Fibroblast of skin of scalp (primary cell): ENCODE measurements around the gene ZNF581.

Experiments used
- DNase-seq: peaks from one replicate; pipeline ENCODE4 v3.0.0-alpha.2; 2013

ZNF581 gene

GRCh38 chr19:55667511-55667910 lies 24.1 kb downstream of the ZNF581 start:
- DNase-seq: no peak

GRCh38 chr19:55667958-55668357 lies 24.5 kb downstream of the ZNF581 start:
- DNase-seq: no peak

GRCh38 chr19:55668603-55669348 lies 25.3 kb downstream of the ZNF581 start:
- DNase-seq: no peak

GRCh38 chr19:55669418-55670279 lies 26.2 kb downstream of the ZNF581 start:
- DNase-seq: no peak

- DNase-seq: no peak
Measured at GRCh38 chr19:55670280-55671053, 27.0 kb downstream of the ZNF581 start.

GRCh38 chr19:55671054-55671378 lies 27.6 kb downstream of the ZNF581 start:
- DNase-seq: no peak

GRCh38 chr19:55672418-55672817 lies 29.0 kb downstream of the ZNF581 start:
- DNase-seq: peak; percentile 46

- DNase-seq: no peak
Measured at GRCh38 chr19:55673465-55673864, 30.0 kb downstream of the ZNF581 start.

GRCh38 chr19:55673889-55674288 lies 30.4 kb downstream of the ZNF581 start:
- DNase-seq: no peak

GRCh38 chr19:55674459-55674840 lies 31.0 kb downstream of the ZNF581 start:
- DNase-seq: no peak

GRCh38 chr19:55674841-55675660 lies 31.6 kb downstream of the ZNF581 start, which contains the start of gene EPN1:
EPN1 (plus strand) TSS chr19:55675226; CDS start chr19:55678628, 3,402 bp downstream.
- peak; percentile 97 for DNase-seq

- DNase-seq: no peak
Measured at GRCh38 chr19:55675661-55676354, 32.4 kb downstream of the ZNF581 start.

- no peak for DNase-seq
Measured at GRCh38 chr19:55676383-55676782, 32.9 kb downstream of the ZNF581 start.

- no peak for DNase-seq
Measured at GRCh38 chr19:55676889-55677505, 33.5 kb downstream of the ZNF581 start.

- no peak for DNase-seq
Measured at GRCh38 chr19:55677572-55678028, 34.2 kb downstream of the ZNF581 start.

GRCh38 chr19:55678121-55678671 lies 34.7 kb downstream of the ZNF581 start:
- DNase-seq: no peak

- no peak for DNase-seq
Measured at GRCh38 chr19:55679343-55680257, 36.2 kb downstream of the ZNF581 start.

- DNase-seq: no peak
Measured at GRCh38 chr19:55680339-55681130, 37.1 kb downstream of the ZNF581 start.
